ENCODE results near the gene CHIA. TPM values are rescaled to one million over a fixed set of nuclear protein-coding genes. Genes with fewer than 3 reads are reported as not detected.

The CHIA gene
- total and polyA plus RNA-seq, 2 donors (not counting 1 experiment from before 2014, with no cell fraction given), result not detected

- Histone ChIP-seq H2AFZ (ENCODE audit: low read length) (no peak overlapping the region), H3K36me3 (ENCODE audit: control insufficient read depth, insufficient read depth, low read length) (no peaks in the 10 kb centered on the region), H3K4me2 (ENCODE audit: extremely low read depth, insufficient read depth, low read length) (peak overlapping the region; percentile 37), H3K4me1 (ENCODE audit: control insufficient read depth, extremely low read depth, insufficient read depth, low read length) (no peaks in the 10 kb centered on the region), H3K27me3 (ENCODE audit: control insufficient read depth, insufficient read depth, low read length) (peaks cover 22% of the 10 kb centered on the region), H3K9ac (ENCODE audit: insufficient read depth, low read length) (no peak overlapping the region), H3K79me2 (ENCODE audit: control insufficient read depth, insufficient read depth, low read length) (no peaks in the 10 kb centered on the region), H3K27ac (ENCODE audit: insufficient read depth, low read length) (no peak overlapping the region), H3K9me3 (ENCODE audit: control insufficient read depth, insufficient read depth, low read depth, low read length) (no peaks in the 10 kb centered on the region), H3K4me3 (replicated peaks in 1 of 4; ENCODE audit: control extremely low read depth in 1 of 4, insufficient read depth in 1 of 4, low read depth in 3 of 4, low read length in 4 of 4) (peak overlapping the region in 1 of 4 experiments; percentile 31), H4K20me1 (ENCODE audit: control insufficient read depth, extremely low read depth, insufficient read depth, low read length) (no peaks in the 10 kb centered on the region)
- TF ChIP-seq CTCF (conservative IDR thresholded peaks at IDR 0.05 in 1 of 2, IDR thresholded peaks at IDR 0.05 in 1 of 2; ENCODE audit: low read depth in 1 of 2, low read length in 2 of 2) (no peak), EZH2 (IDR thresholded peaks at IDR 0.05; ENCODE audit: low read length, missing control alignments) (no peak)
- DNase-seq (ENCODE audit: low read depth in 2 of 2), result peak; percentile 60 to 85
These were observed 15.6 kb upstream of the CHIA start for GRCh38 chr1:111275079-111275478.

GRCh38 chr1:111275780-111276433 lies 14.7 kb upstream of the CHIA start:
- no peak overlapping the region for H3K4me2 ChIP-seq (ENCODE audit: extremely low read depth, insufficient read depth, low read length)
- no peak for DNase-seq (ENCODE audit: low read depth in 2 of 2)
- TF ChIP-seq CTCF (conservative IDR thresholded peaks at IDR 0.05 in 1 of 2, IDR thresholded peaks at IDR 0.05 in 1 of 2; ENCODE audit: low read depth in 1 of 2, low read length in 2 of 2), result no peak
- TF ChIP-seq EZH2 (IDR thresholded peaks at IDR 0.05; ENCODE audit: low read length, missing control alignments), result no peak

GRCh38 chr1:111279144-111279543 lies 11.5 kb upstream of the CHIA start:
- H3K4me1 ChIP-seq (ENCODE audit: control insufficient read depth, extremely low read depth, insufficient read depth, low read length), result no peaks in the 10 kb centered on the region
- no peaks in the 10 kb centered on the region for H3K36me3 ChIP-seq (ENCODE audit: control insufficient read depth, insufficient read depth, low read length)
- H3K27me3 ChIP-seq (ENCODE audit: control insufficient read depth, insufficient read depth, low read length), result no peaks in the 10 kb centered on the region
- H3K79me2 ChIP-seq (ENCODE audit: control insufficient read depth, insufficient read depth, low read length), result no peaks in the 10 kb centered on the region
- no peaks in the 10 kb centered on the region for H3K9me3 ChIP-seq (ENCODE audit: control insufficient read depth, insufficient read depth, low read depth, low read length)
- no peak overlapping the region for H3K9ac ChIP-seq (ENCODE audit: insufficient read depth, low read length)
- H3K4me3 ChIP-seq (replicated peaks in 1 of 4; ENCODE audit: control extremely low read depth in 1 of 4, insufficient read depth in 1 of 4, low read depth in 3 of 4, low read length in 4 of 4), result no peak overlapping the region
- no peaks in the 10 kb centered on the region for H4K20me1 ChIP-seq (ENCODE audit: control insufficient read depth, extremely low read depth, insufficient read depth, low read length)
- no peak overlapping the region for H3K4me2 ChIP-seq (ENCODE audit: extremely low read depth, insufficient read depth, low read length)
- no peak for DNase-seq (ENCODE audit: low read depth in 2 of 2)
- TF ChIP-seq EZH2 (IDR thresholded peaks at IDR 0.05; ENCODE audit: low read length, missing control alignments) (no peak), CTCF (conservative IDR thresholded peaks at IDR 0.05 in 1 of 2, IDR thresholded peaks at IDR 0.05 in 1 of 2; ENCODE audit: low read depth in 1 of 2, low read length in 2 of 2) (no peak)
- no peak overlapping the region for H2AFZ ChIP-seq (ENCODE audit: low read length)
- H3K27ac ChIP-seq (ENCODE audit: insufficient read depth, low read length), result no peak overlapping the region

More at GRCh38 chr1:111275780-111276433, 14.7 kb upstream of the CHIA start:
- Histone ChIP-seq H3K4me3 (replicated peaks in 1 of 4; ENCODE audit: control extremely low read depth in 1 of 4, insufficient read depth in 1 of 4, low read depth in 3 of 4, low read length in 4 of 4) (no peak overlapping the region), H3K36me3 (ENCODE audit: control insufficient read depth, insufficient read depth, low read length) (no peaks in the 10 kb centered on the region), H3K9ac (ENCODE audit: insufficient read depth, low read length) (no peak overlapping the region), H3K79me2 (ENCODE audit: control insufficient read depth, insufficient read depth, low read length) (no peaks in the 10 kb centered on the region), H2AFZ (ENCODE audit: low read length) (no peak overlapping the region), H3K27ac (ENCODE audit: insufficient read depth, low read length) (no peak overlapping the region), H3K27me3 (ENCODE audit: control insufficient read depth, insufficient read depth, low read length) (peaks cover 14% of the 10 kb centered on the region), H3K9me3 (ENCODE audit: control insufficient read depth, insufficient read depth, low read depth, low read length) (no peaks in the 10 kb centered on the region), H4K20me1 (ENCODE audit: control insufficient read depth, extremely low read depth, insufficient read depth, low read length) (no peaks in the 10 kb centered on the region), H3K4me1 (ENCODE audit: control insufficient read depth, extremely low read depth, insufficient read depth, low read length) (no peaks in the 10 kb centered on the region)

Data from fibroblast of lung (primary cell).